ENCODE data around the gene OR52N5.

Gene OR52N5

GRCh38 chr11:5808500-5809121, 25.5 kb upstream of the OR52N5 start, which contains the start of gene OR52N2:
Gene OR52N2, plus strand, starts transcription at chr11:5808924. Its CDS starts 11,412 bp downstream, at chr11:5820336.
- peak; percentile 72 for TF ChIP-seq CTCF (IDR thresholded peaks at IDR 0.05; ENCODE audit: extremely low read depth, missing control alignments)
- DNase-seq (ENCODE audit: low spot score) = peak; percentile 50

GRCh38 chr11:5807580-5807979, 24.4 kb upstream of the OR52N5 start:
- TF ChIP-seq CTCF (IDR thresholded peaks at IDR 0.05; ENCODE audit: extremely low read depth, missing control alignments) = peak; percentile 12
- no peak for DNase-seq (ENCODE audit: low spot score)

GRCh38 chr11:5803982-5804381, 20.8 kb upstream of the OR52N5 start:
- TF ChIP-seq CTCF (IDR thresholded peaks at IDR 0.05; ENCODE audit: extremely low read depth, missing control alignments) = no peak
- no peak for DNase-seq (ENCODE audit: low spot score)

- DNase-seq (ENCODE audit: low spot score) = no peak
- no peak for TF ChIP-seq CTCF (IDR thresholded peaks at IDR 0.05; ENCODE audit: extremely low read depth, missing control alignments)
These were observed 13.4 kb upstream of the OR52N5 start for GRCh38 chr11:5796541-5796940.

- TF ChIP-seq CTCF (IDR thresholded peaks at IDR 0.05; ENCODE audit: extremely low read depth, missing control alignments) = no peak
- DNase-seq (ENCODE audit: low spot score) = no peak
These were observed 8.0 kb upstream of the OR52N5 start, which contains the start of gene OR52N1 for GRCh38 chr11:5791165-5791564. Gene OR52N1, minus strand, starts transcription at chr11:5791265. Its CDS starts 2,449 bp downstream, at chr11:5788816.

GRCh38 chr11:5767056-5767455, 16.1 kb downstream of the OR52N5 start:
- TF ChIP-seq CTCF (IDR thresholded peaks at IDR 0.05; ENCODE audit: extremely low read depth, missing control alignments) = no peak
- DNase-seq (ENCODE audit: low spot score) = no peak

- no peak for TF ChIP-seq CTCF (IDR thresholded peaks at IDR 0.05; ENCODE audit: extremely low read depth, missing control alignments)
- DNase-seq (ENCODE audit: low spot score) = no peak
These were observed 29.2 kb downstream of the OR52N5 start, which contains the start of gene OR52N4 for GRCh38 chr11:5753943-5754342. Gene OR52N4, plus strand, starts transcription at chr11:5754243. Its CDS starts 498 bp downstream, at chr11:5754741.
